Measurements from ENCODE around the gene NECAP2. TPM values are rescaled to one million over a fixed set of nuclear protein-coding genes. Genes with fewer than 3 reads are reported as not detected.

The NECAP2 gene
- total RNA-seq, 1 donor from 2014 or later = 46.6 TPM

DNA sequence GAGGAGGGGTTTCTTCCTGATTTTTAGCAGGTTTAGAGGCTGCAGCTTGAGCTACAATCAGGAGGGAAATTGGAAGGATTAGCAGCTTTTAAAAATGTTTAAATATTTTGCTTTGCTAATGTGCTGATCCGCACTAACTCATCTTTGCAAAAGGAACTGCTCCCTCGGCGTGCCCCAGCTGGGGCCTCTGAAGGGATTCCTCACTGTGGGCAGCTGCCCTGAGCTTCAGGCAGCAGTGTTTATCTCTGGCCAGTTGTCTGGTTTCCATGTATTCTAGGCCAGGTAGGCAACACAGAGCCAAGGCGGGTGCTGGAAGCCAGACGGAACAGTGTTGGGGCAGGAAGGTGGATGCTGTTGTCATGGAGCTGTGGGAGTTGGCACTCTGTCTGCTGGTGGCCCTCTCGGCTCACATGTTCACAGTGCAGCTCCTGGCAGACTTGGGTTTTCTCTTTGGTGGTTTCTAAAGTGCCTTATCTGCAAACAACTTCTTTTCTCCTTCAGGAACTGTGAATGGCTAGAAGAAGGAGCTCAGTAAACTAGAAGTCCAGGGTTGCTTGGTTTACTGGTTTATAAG is 18.9 kb downstream of the NECAP2 start:
- no peaks in the 10 kb centered on the region for H3K36me3 ChIP-seq
- no peaks in the 10 kb centered on the region for H3K79me2 ChIP-seq (ENCODE audit: low read depth)
- DNase-seq (ENCODE audit: low spot score) = no peak
- no peak overlapping the region for H2AFZ ChIP-seq (replicated peaks)
- H3F3A ChIP-seq (ENCODE audit: low read depth) = no peaks in the 10 kb centered on the region
- H3K9me3 ChIP-seq (ENCODE audit: low read depth) = no peaks in the 10 kb centered on the region
- Mint-ChIP-seq H3K27me3 (ENCODE audit: insufficient read depth, low read depth) (no peaks in the 10 kb centered on the region), H3K27ac (no peak overlapping the region), H3K4me1 (no peaks in the 10 kb centered on the region), H3K36me3 (peaks cover 35% of the 10 kb centered on the region), H3K4me3 (no peak overlapping the region), H3K9me3 (no peaks in the 10 kb centered on the region)
- H3K27ac ChIP-seq = no peak overlapping the region
- no peak overlapping the region for H3K4me2 ChIP-seq
- TF ChIP-seq CTCF (IDR thresholded peaks at IDR 0.05) (no peak), EZH2 (IDR thresholded peaks at IDR 0.05) (no peak), EZH2phosphoT487 (IDR thresholded peaks at IDR 0.05) (no peak)
- H3K4me3 ChIP-seq = no peak overlapping the region
- H3K9ac ChIP-seq = no peak overlapping the region
- H4K20me1 ChIP-seq (ENCODE audit: low read depth) = no peaks in the 10 kb centered on the region
- no peaks in the 10 kb centered on the region for H3K27me3 ChIP-seq
- H3K4me1 ChIP-seq = no peaks in the 10 kb centered on the region

DNA sequence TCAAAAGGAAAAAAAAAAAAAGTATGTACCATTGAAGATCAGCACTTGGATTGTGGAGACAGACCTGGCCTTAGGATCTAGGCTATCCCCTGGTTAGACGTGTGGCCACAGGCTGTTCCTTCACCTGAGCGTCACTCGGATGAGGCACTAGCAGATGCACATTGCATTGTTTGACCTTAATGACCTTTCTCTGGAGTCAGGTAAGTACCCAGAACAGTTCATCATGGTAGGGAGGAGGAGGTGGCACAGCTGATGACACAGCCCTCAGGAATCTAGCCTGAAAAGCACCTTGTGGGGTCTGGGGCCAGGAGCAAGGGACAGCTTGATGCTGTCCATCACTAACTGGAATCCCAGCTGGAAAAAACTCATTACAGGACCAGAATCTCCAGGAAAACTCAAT is 21.2 kb downstream of the NECAP2 start:
- Mint-ChIP-seq H3K36me3 (peaks cover 34% of the 10 kb centered on the region), H3K4me1 (no peaks in the 10 kb centered on the region), H3K9me3 (no peaks in the 10 kb centered on the region), H3K27ac (no peak overlapping the region), H3K4me3 (no peak overlapping the region), H3K27me3 (ENCODE audit: insufficient read depth, low read depth) (no peaks in the 10 kb centered on the region)
- Histone ChIP-seq H4K20me1 (ENCODE audit: low read depth) (no peaks in the 10 kb centered on the region), H3K27ac (no peak overlapping the region), H3K27me3 (no peaks in the 10 kb centered on the region), H3F3A (ENCODE audit: low read depth) (no peaks in the 10 kb centered on the region), H3K4me1 (no peaks in the 10 kb centered on the region), H3K9ac (no peak overlapping the region), H2AFZ (replicated peaks) (no peak overlapping the region), H3K4me3 (no peak overlapping the region), H3K9me3 (ENCODE audit: low read depth) (no peaks in the 10 kb centered on the region), H3K4me2 (no peak overlapping the region), H3K36me3 (no peaks in the 10 kb centered on the region), H3K79me2 (ENCODE audit: low read depth) (no peaks in the 10 kb centered on the region)
- TF ChIP-seq EZH2phosphoT487 (IDR thresholded peaks at IDR 0.05) (no peak), EZH2 (IDR thresholded peaks at IDR 0.05) (no peak), CTCF (IDR thresholded peaks at IDR 0.05) (no peak)
- DNase-seq (ENCODE audit: low spot score) = no peak

DNA sequence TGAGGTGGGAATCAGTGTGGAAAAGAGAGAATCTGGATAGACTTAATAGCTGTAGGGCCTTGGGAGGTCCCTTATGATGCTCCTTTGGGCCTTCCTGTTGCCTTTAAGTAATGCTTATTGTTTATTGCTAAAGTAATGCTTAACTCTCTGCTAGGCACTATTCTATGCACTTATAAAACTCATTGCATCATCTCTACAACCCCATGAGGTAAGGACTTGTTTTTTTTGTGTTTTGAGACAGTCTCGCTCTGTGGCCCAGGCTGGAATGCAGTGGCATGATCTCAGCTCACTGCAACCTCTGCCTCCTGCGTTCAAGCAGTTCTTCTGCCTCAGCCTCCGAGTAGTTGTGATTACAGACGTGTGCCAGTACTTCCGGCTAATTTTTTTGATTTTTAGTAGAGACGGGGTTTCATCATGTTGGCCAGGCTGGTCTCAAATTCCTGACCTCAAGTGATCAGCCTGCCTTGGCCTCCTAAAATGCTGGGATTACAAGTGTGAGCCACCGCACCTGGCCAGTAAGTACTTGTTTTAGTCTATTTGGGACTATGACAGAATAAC is 22.3 kb downstream of the NECAP2 start:
- no peaks in the 10 kb centered on the region for H4K20me1 ChIP-seq (ENCODE audit: low read depth)
- no peaks in the 10 kb centered on the region for H3K4me1 ChIP-seq
- H3K4me1 Mint-ChIP-seq = no peaks in the 10 kb centered on the region
- H3F3A ChIP-seq (ENCODE audit: low read depth) = no peaks in the 10 kb centered on the region
- H3K9me3 ChIP-seq (ENCODE audit: low read depth) = no peaks in the 10 kb centered on the region
- no peak overlapping the region for H3K27ac ChIP-seq
- no peak overlapping the region for H3K4me3 ChIP-seq
- no peaks in the 10 kb centered on the region for H3K27me3 ChIP-seq
- no peaks in the 10 kb centered on the region for H3K9me3 Mint-ChIP-seq
- H3K4me3 Mint-ChIP-seq = no peak overlapping the region
- no peak overlapping the region for H3K9ac ChIP-seq
- H3K36me3 ChIP-seq = no peaks in the 10 kb centered on the region
- no peak overlapping the region for H3K27ac Mint-ChIP-seq
- H3K79me2 ChIP-seq (ENCODE audit: low read depth) = no peaks in the 10 kb centered on the region
- no peak for DNase-seq (ENCODE audit: low spot score)
- H3K27me3 Mint-ChIP-seq (ENCODE audit: insufficient read depth, low read depth) = no peaks in the 10 kb centered on the region
- H2AFZ ChIP-seq (replicated peaks) = no peak overlapping the region
- TF ChIP-seq CTCF (IDR thresholded peaks at IDR 0.05) (no peak), EZH2phosphoT487 (IDR thresholded peaks at IDR 0.05) (no peak), EZH2 (IDR thresholded peaks at IDR 0.05) (no peak)
- peaks cover 33% of the 10 kb centered on the region for H3K36me3 Mint-ChIP-seq
- H3K4me2 ChIP-seq = no peak overlapping the region

Measured in neural progenitor cell (in vitro differentiated cells).